Coronary artery (tissue), 2 donors: Measurements from ENCODE around the gene C19orf44.
A peak's percentile ranks its signal among the peaks of the same experiment; 100 is the strongest.
"Not testable (repeated sequence)": the region's sequence is repeated elsewhere in the genome, so short reads cannot be mapped to it uniquely, and the experiment has no call there.

ENCODE experiments used
- DNase-seq: peaks from one replicate; pipeline ENCODE4 v3.0.0-alpha.2; 2017; ENCODE audit warnings: low spot score
- H3K27ac ChIP-seq, 2 donors: fragments of 200-600 bp; sonication (generic); one replicate each; pipeline ENCODE4 v1.5.1; 2016 to 2019
- H3K4me3 ChIP-seq: fragments of 200-600 bp; sonication (generic); 2 replicates; pipeline ENCODE4 v1.5.1; 2016; ENCODE audit warnings: mild to moderate bottlenecking, moderate library complexity
- TF ChIP-seq, protein P1 (sequence below): fragments of 200-600 bp; sonication (generic); IDR thresholded peaks from one replicate; pipeline ENCODE4 v1.5.1; 2019; ENCODE audit warnings: antibody characterized with exemption

C19orf44 gene

DNA sequence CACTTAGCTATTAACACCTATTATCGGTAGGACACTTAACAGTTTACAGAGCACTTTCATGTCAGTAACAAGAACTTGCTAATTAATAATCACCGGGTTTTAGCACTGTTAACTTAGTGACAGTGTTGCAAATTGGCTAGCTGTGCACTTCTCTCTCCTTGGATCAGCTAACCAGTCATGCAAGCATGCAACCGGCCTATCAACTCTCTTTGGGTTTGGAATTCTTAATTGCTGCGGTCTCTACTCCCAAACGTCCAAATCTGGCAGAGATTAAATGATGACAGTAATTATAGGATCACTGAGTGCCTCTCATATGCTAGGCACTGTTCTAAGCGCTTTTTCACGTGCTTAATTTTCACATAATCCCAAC lies 25.7 kb upstream of the C19orf44 start:
- Histone ChIP-seq H3K27ac (peak overlapping the region in 1 of 2 donors; percentile 93), H3K4me3 (peak overlapping the region; percentile 100)
- DNase-seq: no peak
- TF ChIP-seq, protein P1, sequence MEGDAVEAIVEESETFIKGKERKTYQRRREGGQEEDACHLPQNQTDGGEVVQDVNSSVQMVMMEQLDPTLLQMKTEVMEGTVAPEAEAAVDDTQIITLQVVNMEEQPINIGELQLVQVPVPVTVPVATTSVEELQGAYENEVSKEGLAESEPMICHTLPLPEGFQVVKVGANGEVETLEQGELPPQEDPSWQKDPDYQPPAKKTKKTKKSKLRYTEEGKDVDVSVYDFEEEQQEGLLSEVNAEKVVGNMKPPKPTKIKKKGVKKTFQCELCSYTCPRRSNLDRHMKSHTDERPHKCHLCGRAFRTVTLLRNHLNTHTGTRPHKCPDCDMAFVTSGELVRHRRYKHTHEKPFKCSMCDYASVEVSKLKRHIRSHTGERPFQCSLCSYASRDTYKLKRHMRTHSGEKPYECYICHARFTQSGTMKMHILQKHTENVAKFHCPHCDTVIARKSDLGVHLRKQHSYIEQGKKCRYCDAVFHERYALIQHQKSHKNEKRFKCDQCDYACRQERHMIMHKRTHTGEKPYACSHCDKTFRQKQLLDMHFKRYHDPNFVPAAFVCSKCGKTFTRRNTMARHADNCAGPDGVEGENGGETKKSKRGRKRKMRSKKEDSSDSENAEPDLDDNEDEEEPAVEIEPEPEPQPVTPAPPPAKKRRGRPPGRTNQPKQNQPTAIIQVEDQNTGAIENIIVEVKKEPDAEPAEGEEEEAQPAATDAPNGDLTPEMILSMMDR: no peak

DNA sequence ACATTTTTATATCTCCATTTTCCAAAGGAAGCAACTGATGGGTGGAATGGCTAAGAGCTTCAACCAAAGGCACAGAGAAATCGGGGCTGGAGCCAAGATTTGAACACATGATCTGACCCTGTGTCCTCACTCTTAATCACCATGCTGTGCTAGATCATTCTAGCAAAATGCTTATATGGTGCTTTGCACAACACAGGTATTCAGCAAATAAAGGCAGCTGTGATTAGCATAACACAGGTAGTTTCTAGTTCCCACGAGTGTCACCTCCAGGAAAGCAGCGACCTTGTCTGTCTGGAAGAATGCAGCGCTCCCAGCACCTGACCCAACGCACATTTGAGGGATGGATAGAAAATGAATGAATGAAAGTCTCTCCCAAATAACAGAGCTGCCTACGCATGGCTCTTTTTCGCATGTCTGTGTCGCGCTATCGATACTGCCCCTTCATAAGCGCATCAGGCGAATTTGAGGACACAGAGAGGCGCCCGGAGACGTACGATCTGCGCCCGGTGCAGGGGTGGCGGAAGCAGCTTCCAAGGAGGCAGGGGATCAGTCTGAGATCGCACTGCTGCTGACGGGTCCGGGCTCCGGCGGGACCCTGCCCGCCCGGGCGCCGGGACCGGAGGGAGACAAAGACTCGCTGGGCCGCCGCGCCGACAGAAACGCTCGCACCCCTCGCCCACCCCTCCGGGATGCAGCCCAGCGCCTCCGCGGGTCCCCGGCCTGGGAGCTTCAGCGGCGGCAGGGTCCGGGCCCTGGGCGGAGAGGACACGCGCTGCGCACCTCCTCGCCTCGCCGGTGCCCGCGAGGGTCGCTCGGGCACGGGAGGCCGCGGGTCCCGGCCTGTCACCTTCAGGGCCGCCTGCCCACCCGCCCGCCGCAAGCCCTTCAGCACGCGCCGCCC lies 25.0 kb upstream of the C19orf44 start:
- no peak for DNase-seq
- TF ChIP-seq, protein P1: no peak
- peak overlapping the region; percentile 100 for H3K4me3 ChIP-seq
- peak overlapping the region; percentile 64 to 93 for H3K27ac ChIP-seq

DNA sequence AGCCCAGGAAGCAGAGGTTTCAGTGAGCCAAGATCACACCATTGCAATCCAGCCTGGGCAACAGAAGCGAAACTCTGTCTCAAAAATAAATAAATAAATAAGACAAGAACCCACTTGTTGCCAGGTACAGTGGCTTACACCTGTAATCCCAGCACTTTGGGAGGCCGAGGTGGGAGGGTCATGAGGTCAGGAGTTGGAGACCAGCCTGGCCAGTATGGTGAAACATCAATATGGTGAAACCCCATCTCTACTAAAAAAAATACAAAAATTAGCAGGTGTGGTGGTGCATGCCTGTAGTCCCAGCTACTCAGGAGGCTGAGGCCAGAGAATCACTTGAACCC lies 23.7 kb upstream of the C19orf44 start:
- Histone ChIP-seq H3K27ac (peak overlapping the region; percentile 91 to 93), H3K4me3 (peak overlapping the region; percentile 100)
- not testable (repeated sequence) for DNase-seq

DNA sequence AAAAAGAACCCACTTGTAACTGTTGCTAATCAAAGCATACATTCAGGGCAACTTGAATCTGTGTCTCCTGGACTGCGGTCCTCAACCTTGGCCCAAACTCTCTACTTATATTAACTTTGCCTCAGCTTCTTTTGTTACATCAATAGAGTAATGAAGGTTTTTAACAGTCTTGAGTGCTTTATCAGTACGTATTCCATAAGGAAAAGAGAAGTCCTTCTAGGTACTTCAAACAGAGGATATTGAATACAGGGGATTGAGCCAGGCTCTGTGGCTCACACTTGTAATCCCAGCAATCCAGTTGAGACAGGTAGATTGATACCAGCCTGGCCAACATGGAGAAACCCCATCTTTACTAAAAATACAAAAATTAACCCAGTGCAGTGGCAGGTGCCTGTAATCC lies 23.2 kb upstream of the C19orf44 start:
- Histone ChIP-seq H3K4me3 (no peak overlapping the region), H3K27ac (no peak overlapping the region)
- TF ChIP-seq, protein P1: no peak
- DNase-seq: no peak

DNA sequence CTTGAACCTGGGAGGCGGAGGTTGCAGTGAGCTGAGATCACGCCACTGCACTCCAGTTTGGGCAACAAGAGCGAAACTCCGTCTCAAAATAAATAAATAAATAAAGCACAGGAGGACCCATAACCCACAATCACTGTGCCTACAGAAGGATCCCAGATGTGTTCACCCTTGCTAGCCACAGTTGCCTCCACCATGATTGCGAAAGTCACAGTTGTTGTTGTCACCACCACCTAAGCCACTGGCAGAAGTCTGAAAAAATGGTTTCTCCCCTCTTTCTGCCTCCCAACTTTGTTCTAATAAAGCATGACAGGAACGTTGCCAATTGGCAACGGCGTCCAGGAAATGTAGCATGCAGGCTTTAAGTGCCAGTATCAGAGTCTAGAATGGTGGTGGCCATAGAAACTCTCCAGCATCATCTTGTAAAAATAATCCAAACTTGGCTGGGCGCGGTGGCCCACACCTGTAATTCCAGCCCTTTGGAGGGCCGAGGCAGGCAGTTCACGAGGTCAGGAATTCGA lies 22.3 kb upstream of the C19orf44 start:
- TF ChIP-seq, protein P1: no peak
- no peak for DNase-seq
- Histone ChIP-seq H3K27ac (no peak overlapping the region), H3K4me3 (no peak overlapping the region)

DNA sequence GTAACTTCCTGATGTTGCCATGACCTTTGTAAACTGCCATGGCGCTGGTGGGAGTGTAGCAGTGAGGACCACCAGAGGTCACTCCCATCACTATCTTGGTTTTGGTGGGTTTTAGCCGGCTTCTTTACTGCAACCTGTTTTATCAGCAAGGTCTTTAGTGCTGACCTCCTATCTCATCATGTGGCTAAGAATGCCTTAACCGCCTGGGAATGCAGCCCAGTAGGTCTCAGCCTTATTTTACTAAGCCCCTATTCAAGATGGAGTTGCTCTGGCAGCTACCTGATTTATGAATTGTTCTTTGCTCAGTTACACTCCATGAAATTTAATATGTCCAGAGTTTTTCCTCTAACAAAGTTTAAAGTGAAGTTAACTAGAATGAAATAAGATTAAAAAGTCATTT lies 19.8 kb upstream of the C19orf44 start:
- H3K4me3 ChIP-seq: no peak overlapping the region
- DNase-seq: no peak
- TF ChIP-seq, protein P1: no peak
- no peak overlapping the region for H3K27ac ChIP-seq

DNA sequence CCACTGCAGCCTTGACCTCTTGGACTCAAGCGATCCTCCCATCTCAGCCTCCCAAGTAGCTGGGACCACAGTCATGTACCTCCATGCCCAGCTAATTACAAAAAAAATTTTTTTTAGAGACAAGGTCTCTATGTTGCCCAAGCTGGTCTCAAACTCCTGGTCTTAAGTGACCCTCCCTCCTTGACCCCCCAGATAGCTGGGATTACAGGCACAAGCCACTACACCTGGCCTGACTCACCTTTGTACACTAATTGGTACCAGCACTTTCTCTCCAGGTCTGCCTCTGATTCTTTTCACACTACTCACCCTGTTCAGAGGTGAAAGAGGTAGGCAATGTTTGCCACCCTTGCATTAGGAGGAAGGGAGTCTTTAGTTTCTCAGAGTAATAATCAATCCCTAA lies 18.9 kb upstream of the C19orf44 start:
- DNase-seq: no peak
- TF ChIP-seq, protein P1: no peak
- Histone ChIP-seq H3K4me3 (no peak overlapping the region), H3K27ac (no peak overlapping the region)
